Astrocyte of the spinal cord (primary cell): Measurements from ENCODE around the gene GOLGA6A.
"Not testable (repeated sequence)": the region's sequence is repeated elsewhere in the genome, so short reads cannot be mapped to it uniquely, and the experiment has no call there.

Source experiments
- DNase-seq: peaks from one replicate; pipeline ENCODE4 v3.0.0; 2011; ENCODE audit warnings: low read depth, low spot score
- H3K4me3 ChIP-seq: 2 replicates; pipeline ENCODE4 v1.5.1; 2011; ENCODE audit warnings: low read depth, mild to moderate bottlenecking, low read length, moderate library complexity
- in situ Hi-C: cut with HindIII; loops from 2 replicates; pipeline ENCODE4 v1.10.0; 2017; ENCODE audit warnings: low sequenced_read_pairs
- TF ChIP-seq, protein P1 (sequence below): IDR thresholded peaks from 2 replicates; pipeline ENCODE4 v1.5.1; 2012; ENCODE audit warnings: low read depth, mild to moderate bottlenecking, low read length, inconsistent platforms

GOLGA6A gene, protein sequence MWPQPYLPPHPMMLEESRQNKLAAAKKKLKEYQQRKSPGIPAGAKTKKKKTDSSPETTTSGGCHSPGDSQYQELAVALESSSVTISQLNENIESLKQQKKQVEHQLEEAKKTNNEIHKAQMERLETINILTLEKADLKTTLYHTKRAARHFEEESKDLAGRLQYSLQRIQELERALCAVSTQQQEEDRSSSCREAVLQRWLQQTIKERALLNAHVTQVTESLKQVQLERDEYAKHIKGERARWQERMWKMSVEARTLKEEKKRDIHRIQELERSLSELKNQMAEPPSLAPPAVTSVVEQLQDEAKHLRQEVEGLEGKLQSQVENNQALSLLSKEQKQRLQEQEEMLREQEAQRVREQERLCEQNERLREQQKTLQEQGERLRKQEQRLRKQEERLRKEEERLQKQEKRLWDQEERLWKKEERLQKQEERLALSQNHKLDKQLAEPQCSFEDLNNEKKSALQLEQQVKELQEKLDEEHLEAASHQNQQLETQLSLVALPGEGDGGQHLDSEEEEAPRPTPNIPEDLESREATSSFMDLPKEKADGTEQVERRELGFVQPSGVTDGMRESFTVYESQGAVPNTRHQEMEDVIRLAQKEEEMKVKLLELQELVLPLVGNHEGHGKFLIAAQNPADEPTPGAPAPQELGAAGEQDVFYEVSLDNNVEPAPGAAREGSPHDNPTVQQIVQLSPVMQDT

DNA sequence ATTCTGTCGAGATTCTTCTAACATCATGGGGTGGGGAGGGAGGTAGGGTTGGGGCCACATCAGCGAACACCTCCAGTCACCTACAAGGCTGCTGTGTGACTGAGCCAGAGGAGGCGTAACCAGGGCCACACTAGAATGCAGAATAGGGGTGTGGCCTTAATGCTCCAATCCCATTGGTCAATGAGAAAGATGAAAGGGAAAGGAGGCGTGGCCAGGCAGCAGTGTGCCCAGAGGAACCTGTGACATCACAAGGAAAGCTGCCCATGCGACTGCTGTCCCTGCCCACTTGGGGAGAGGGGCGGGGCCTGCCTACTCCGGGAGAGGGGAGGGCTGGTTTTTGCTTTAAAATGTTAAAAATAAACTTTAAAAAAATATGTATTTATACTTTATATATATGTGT is at the start of gene GOLGA6A:
Gene GOLGA6A (minus strand): TSS at position 101 of the 400 bp plus-strand sequence. CDS start 41 bp downstream, at position 60.
- DNase-seq, H3K4me3 ChIP-seq, in situ Hi-C loops: not testable (repeated sequence)

DNA sequence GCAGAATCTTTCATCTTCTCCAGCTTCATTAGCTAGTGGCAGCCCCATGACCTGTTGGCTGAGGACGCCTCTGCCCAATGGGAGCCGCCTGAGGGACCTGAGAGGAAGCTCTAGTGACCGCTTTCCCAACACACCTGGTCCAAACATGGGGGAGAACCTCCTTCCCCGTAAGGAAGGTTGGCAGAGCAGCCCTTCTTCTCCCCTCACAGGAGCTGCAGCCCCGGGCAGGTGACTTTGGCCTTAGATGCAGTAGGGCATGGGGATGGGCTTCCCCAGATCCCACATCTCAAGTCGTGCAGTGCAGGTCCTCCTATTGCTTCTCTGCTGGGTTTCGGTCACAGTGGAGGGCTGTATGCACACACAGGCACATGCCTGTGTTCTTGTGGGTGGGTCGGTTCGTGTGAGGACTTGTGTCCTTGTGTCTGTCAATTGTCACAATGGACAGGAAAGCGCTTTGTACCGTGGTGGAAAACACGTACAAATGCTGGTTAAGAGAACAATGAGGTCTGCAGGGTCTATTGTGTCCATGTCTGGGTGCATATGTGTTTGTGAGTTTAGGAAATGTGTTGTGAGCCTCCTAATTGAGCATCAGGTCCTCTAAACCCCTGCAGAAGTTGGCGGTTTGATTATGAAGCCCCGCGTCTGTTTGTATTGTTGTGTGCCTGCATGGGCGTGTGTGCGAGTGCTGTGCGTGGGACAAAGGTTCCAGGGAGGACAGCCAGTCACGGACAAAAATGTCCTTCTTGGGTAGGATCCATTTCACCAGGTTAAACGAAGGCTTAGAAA is 49.5 kb upstream of the GOLGA6A start:
- in situ Hi-C loops, result no loop called here
- TF ChIP-seq, protein P1, sequence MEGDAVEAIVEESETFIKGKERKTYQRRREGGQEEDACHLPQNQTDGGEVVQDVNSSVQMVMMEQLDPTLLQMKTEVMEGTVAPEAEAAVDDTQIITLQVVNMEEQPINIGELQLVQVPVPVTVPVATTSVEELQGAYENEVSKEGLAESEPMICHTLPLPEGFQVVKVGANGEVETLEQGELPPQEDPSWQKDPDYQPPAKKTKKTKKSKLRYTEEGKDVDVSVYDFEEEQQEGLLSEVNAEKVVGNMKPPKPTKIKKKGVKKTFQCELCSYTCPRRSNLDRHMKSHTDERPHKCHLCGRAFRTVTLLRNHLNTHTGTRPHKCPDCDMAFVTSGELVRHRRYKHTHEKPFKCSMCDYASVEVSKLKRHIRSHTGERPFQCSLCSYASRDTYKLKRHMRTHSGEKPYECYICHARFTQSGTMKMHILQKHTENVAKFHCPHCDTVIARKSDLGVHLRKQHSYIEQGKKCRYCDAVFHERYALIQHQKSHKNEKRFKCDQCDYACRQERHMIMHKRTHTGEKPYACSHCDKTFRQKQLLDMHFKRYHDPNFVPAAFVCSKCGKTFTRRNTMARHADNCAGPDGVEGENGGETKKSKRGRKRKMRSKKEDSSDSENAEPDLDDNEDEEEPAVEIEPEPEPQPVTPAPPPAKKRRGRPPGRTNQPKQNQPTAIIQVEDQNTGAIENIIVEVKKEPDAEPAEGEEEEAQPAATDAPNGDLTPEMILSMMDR, result no peak
- DNase-seq, result no peak
- no peak overlapping the region for H3K4me3 ChIP-seq

DNA sequence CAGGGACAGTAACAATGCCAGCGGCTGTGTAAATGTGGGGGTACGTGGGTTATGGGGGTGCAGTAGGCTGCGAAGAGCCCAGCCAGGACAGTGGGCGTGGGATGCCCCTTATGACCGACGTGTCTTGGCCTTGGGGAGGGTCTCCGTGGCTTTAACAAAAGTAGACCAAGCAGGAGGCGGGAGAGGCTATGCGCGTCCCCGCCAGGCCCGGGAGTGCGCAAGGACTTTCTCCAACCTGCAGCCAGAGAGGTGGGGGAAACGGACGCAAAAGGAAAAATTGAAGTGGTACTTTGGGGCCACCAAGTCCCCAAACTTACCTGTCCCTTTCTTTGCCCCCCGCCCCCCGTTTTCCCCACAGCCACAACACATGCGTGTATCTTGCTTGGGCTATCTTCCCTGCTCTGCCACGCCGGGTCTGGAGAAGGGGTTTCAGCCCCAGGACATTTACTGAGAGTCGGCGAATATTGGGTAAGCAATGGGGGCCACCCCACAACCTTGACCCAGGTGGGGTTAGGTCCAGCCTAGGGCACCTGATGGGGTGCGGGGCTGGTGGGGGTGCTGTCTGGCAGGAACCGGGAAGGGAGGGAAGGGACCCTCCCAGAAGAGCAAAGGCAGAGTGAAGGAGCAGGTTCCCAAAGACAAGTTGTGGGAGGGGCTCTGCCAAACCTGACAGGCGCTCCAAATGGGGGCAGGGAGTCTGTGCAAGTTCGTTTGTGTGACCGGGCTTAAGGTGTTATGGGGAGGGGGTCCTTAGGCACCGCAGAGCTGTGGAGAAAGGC is 48.7 kb upstream of the GOLGA6A start:
- in situ Hi-C loops, result no loop called here
- peak overlapping the region; percentile 20 for H3K4me3 ChIP-seq
- DNase-seq, result no peak
- TF ChIP-seq, protein P1, result no peak

DNA sequence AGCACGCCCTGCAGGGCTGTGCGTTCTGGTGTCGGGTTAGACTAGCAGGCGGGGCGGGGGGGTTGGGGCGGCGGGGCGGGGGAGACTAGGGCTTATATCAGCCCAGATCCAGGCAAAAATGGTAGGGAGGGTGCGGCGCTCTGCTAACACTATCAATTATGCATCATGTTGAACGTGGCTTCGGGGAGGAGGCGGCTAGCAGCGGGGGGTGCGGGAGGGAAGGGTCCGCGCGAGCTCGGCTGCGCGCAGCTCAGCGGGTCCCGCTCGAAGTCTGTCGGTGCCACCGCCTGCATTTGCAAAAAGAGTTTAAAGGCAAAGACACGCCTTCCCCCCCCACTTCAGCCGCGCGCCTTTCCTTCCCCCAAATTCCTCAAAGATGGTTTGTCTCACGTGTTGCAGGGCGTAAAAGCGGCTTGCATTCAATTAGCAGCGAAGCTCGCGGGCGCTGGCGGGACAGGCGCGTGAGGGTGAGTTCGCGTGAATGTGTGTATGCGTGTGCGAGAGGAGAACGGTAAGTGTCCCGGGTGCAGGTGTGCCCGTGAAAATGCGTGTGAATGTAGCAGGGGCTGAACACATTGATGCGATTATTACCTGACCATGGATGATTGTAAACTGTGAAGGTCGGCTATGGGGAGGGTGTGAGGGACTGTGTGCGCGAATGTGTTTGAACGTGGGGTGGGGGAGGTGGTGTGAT is 48.0 kb upstream of the GOLGA6A start, which contains the start of gene ISLR2:
Gene ISLR2 (plus strand): TSS at position 432 of the 694 bp plus-strand sequence. CDS start 2,169 bp downstream, outside the sequence.
- in situ Hi-C loops, result no loop called here
- peak; percentile 28 for DNase-seq
- H3K4me3 ChIP-seq, result peak within 1 kb of the TSS; percentile 22
- TF ChIP-seq, protein P1, result no peak

DNA sequence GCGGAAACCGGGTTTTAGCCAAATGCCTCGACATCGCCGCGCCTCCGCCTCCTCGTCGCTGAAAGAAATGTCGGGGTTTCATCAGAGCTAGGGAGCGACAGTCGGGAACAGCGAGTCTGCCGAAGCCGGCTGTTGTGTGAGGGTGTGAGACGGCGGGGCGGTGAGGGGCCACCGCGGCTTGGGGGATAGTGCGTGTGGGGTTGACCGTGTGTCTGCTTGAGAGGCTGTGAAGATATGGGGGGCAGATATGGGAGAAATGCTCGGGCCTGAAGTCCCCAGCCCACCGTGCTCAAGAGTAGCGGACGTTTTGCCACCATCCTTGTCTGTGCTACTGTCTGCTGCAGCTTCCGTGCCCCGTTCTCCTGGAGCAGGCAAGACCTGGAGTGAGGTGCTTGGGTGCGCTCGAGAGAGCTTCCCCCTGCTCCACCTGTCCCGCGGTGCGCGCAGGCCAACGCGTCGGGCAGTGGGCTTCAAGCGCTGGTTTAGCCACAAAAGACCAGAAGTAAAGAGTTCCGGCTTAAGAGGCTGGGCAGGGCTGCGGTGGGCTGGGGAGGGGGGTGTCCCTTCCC is 47.3 kb upstream of the GOLGA6A start:
- TF ChIP-seq, protein P1, result no peak
- no peak for DNase-seq
- in situ Hi-C loops, result no loop called here
- peak overlapping the region; percentile 22 for H3K4me3 ChIP-seq
